GM18873 (cell line): Measurements from ENCODE around the gene RAX.
"Not testable (repeated sequence)": the region's sequence is repeated elsewhere in the genome, so short reads cannot be mapped to it uniquely, and the experiment has no call there.

Experiments used
- ATAC-seq: cut with Tn5 transposase; IDR thresholded peaks from one replicate; pipeline ENCODE4 v1.9.1; 2021; ENCODE audit warnings: mild to moderate bottlenecking, moderate library complexity, moderate number of reproducible peaks; ENCODE audit not compliant: unreplicated experiment, low FRiP score

Gene RAX

GRCh38 chr18:59273759-59274532 is 692 bp upstream of the RAX start:
- no peak for ATAC-seq

GRCh38 chr18:59272221-59272888 is 899 bp downstream of the RAX start:
- ATAC-seq = no peak

GRCh38 chr18:59271606-59272220 is 1.5 kb downstream of the RAX start:
- ATAC-seq = no peak

GRCh38 chr18:59270689-59271257 is 2.5 kb downstream of the RAX start:
- no peak for ATAC-seq

GRCh38 chr18:59269563-59270119 is 3.6 kb downstream of the RAX start:
- no peak for ATAC-seq

- ATAC-seq = no peak
These were observed 4.3 kb downstream of the RAX start for GRCh38 chr18:59268721-59269562.

GRCh38 chr18:59268127-59268720 is 5.0 kb downstream of the RAX start:
- no peak for ATAC-seq

GRCh38 chr18:59267503-59268126 is 5.6 kb downstream of the RAX start:
- ATAC-seq = no peak

GRCh38 chr18:59266886-59267502 is 6.3 kb downstream of the RAX start:
- no peak for ATAC-seq

GRCh38 chr18:59266459-59266858 is 6.8 kb downstream of the RAX start:
- no peak for ATAC-seq

GRCh38 chr18:59265974-59266369 is 7.3 kb downstream of the RAX start:
- no peak for ATAC-seq

- no peak for ATAC-seq
These were observed 7.8 kb downstream of the RAX start for GRCh38 chr18:59265246-59265973.

GRCh38 chr18:59264651-59265245 is 8.5 kb downstream of the RAX start:
- no peak for ATAC-seq

- no peak for ATAC-seq
These were observed 9.1 kb downstream of the RAX start for GRCh38 chr18:59264121-59264571.

GRCh38 chr18:59263661-59264060 is 9.6 kb downstream of the RAX start:
- no peak for ATAC-seq

GRCh38 chr18:59262243-59262642 is 11.0 kb downstream of the RAX start:
- ATAC-seq = not testable (repeated sequence)

- ATAC-seq = not testable (repeated sequence)
These were observed 11.4 kb downstream of the RAX start for GRCh38 chr18:59261842-59262241.

GRCh38 chr18:59255491-59255890 is 17.8 kb downstream of the RAX start:
- ATAC-seq = not testable (repeated sequence)
